Measurements from ENCODE around the gene MEIS1.
"Not testable (repeated sequence)": the region's sequence is repeated elsewhere in the genome, so short reads cannot be mapped to it uniquely, and the experiment has no call there.

Gene MEIS1

DNA sequence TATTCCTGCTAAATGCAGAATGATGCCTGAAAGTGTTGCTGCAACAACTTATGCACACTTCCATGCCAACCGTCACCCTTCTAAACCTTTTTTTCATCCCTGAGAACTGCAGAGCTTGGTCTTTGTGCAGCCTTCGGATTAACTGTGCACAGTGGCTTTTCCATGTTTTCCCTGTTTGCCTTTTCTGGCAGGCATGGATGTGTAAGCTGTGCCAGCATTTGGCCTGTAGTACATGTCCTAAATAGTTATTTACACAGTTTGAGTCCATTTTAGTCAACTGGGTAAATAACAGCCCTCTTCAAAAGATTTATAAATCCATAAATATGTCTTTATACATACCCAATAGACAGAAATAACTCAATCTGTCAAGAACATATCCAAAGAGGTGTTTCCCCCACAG, 31.5 kb downstream of the MEIS1 start:
- no peak for DNase-seq

DNA sequence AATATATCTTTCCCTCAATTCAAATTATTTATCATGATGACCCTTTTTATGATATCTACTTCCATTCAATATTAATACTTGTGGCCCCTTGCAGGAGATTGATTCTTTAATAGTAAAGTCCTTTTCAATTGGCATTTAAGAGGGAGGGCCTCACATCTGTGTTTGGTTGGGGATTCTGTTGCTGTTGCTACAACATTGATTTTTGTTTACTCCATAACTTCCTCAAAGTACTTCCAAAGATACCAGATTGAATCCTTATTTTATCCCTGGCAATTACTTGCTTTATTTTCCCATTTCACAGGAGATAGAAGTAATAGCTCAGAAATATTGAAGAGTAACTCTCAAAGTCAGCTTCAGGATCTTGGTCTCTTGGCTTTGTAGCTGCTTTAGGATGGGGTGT, 32.8 kb downstream of the MEIS1 start:
- no peak for DNase-seq

DNA sequence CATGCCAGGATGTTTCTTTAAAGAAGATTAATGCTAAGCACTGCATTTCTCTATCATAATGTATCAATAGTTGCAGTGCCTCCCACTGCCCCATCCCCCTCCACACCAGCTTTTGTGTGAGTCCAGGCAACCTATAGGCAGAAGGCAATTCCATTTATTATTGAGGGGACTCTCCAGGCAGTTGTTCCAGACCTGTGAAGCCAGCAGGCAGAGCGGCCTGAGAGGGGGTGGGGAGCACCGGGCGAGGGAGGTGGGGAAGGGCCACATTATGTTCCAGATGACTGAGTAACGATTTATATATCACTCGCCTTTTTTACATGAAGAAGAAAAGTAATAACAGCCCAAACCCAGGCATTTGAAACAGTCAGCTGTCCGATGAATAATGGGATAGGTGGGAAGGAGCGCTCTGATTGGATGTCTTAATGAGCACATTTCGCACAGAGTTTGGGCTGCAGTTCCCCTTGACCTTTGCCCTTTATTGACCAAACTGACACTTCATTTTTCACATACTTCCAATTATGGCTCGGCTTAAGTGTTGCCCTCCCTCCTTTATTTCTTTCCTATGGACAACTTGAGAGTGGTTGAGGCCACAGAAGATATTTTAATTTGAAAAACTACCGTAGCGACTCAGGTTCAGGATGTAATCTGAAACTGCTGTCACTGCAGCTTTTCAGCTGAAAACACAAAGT, 34.4 kb downstream of the MEIS1 start:
- no peak for DNase-seq

DNA sequence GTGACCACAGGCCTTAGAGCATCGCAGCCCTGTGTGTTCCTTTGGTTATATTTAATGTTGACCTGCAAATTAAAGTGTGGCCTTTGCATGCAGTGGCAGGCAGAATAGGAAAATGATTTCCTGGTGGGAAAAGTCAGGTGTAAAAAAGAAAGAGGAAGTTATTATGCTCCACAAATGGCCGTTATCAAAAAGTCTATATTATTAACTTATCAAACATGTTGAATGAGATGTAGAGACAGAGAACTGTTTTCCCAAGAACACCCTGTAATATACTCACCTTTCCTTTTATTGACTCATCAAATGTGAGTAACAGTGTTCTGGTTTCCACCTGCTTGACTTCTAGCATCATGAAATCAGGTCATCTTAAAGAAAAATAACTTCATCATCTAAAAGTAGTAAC, 35.3 kb downstream of the MEIS1 start:
- DNase-seq: no peak

DNA sequence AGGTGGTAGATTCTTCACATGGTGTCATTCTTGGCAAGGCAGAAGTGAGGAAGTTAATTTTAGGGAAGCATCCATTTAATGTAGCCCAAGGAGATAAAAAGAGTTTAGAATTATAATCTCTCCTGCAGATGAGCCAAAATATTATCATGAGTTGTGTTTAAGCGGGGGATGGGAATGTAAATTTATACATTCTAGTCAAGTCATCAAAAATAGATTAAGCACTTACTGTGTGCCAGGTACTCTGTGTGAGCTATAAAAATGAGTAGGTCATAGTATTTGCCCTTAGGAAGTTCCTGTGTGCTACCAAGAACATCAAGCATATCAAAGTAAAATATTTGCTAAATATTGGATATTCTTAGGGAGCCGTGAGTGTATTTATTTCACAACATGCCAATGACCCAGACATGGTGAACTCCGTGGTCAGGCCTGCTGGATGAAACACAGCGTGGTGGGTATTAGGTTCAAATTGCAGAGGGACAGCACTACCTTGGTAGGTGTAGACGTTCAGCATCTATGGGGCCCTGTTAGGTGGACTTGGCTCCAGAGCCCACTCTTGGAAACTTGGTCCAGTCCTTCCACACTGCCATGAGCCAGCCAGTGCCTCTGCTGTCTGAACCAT, 37.4 kb downstream of the MEIS1 start:
- no peak for DNase-seq

DNA sequence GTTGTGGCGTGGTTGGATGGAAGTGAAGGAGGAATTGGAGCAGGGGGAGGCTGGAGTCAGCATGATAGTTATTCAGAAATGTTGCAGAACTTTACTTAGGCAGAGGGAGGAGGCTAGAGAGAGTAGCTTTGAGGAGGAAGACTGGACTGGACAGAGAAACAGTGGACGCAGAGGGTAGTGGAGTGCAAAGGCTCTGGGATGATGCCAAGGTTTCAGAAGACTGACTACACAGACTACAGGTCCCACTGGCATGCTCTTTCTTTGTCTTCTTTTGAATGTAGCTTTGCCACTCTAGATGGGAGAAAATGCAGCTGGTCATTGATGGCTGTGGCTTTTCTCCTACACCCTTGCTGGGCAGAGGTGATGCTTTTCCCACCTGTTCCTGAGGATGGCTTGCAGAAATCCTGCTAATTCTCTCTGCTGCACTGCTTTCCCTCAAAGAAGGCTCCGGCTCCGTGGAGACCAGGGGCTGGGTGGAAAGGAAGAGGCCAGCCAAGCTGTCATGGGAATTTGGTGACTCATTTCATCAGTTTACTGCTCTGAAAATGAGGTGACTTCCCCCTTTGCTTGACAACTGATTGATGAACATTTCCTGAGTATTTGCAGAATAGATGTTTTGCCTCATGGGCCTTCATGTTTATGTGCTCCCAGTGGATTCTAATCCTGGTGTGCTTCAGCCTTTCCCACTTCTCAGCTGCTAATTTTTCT, 42.4 kb downstream of the MEIS1 start:
- DNase-seq: no peak

DNA sequence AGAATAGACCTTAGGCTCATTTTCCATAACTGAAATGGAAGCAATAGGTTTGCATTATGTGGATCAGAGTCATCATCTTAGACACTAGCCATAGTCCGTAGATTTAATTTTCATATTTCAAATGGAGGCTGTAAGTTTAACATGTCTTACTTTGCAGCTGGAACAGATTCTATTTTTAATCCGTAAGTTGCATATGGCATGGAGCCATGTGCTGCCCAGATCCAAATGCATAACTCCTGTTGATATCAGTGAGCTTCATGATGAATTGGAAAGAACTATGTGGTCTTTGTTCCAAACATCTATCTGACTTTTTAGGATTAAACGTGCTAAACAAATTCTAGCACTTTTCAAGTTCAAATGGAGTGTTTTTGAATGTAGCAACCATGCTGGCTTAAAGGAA, 43.4 kb downstream of the MEIS1 start:
- DNase-seq: no peak

DNA sequence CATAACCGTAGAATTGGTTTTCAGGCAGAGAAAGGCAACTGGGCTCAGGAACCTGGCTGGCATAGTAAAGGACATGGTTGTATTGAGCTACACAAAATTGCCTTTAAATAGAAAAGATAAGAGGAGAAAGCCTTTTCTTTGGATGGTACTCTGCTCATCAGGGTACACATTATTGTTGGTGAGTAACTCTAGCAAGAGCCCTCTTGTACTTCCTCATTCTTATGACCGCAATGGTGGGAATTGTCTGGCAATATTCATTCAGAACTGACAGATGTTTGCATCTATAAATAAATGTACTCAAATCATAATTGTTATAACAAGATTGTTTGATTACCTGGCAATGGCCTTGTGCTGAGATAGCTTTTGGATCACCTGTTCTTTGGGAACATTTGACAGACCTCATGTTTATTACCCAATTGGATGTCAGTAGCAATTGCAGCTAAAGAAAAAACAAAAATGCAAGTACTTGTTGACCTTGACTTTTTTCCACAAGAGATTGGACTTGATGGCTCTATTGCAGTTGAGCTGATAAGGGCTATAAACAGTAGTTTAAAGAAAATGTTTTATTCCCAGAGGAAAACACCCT, 43.9 kb downstream of the MEIS1 start:
- DNase-seq: no peak

DNA sequence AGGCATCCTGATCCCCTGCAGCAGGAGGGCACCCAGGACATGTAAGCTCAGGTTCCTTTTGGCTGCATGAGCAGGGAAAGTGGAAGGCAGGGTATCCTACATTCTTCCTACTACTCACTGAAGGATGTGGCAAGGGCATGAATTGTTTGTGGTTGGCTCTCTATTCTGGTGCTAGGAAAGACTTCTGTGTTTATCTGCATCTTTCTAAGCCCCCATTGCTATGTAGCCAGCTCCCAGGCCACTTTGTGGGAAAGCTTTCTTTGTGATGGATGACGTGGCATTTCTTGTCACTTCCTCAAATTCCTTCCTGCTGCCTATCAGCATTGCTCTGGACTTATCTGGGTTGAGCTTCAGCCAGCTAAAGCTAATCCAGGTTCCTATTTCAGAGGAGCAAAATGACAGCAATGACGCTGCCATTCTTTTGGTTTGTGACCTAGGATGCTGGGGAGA, 46.2 kb downstream of the MEIS1 start:
- DNase-seq: no peak

DNA sequence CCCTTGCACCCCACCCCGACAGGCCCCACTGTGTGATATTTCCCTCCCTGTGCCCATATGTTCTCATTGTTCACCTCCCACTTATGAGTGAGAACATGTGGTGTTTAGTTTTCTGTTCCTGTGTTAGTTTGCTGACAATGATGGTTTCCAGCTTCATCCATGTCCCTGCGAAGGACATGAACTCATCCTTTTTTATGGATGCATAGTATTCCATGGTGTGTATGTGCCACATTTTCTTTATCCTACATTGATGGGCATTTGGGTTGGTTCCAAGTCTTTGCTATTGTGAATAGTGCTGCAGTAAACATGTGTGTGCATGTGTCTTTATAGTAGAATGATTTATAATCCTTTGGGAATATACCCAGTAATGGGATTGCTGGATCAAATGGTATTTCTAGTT, 50.3 kb downstream of the MEIS1 start:
- DNase-seq: not testable (repeated sequence)

DNA sequence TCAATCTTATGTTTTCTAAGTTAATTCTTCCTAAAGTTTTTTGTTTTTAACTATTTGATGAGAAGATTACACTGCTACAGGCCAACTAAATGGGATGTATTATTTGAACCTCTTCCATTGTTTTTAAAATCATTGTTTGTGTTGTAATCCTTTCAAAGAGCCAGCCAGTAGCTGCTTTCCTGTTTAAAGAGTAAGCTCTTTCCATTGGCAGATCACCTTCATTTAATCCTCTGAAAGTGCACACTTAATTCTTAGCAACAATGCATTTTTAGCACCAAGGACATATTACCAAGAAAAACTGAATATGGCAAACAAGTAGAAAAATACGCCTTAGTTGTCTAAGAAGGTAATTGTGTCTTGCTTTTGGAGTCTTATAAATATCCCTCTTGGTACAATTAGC, 54.0 kb downstream of the MEIS1 start:
- DNase-seq: no peak

DNA sequence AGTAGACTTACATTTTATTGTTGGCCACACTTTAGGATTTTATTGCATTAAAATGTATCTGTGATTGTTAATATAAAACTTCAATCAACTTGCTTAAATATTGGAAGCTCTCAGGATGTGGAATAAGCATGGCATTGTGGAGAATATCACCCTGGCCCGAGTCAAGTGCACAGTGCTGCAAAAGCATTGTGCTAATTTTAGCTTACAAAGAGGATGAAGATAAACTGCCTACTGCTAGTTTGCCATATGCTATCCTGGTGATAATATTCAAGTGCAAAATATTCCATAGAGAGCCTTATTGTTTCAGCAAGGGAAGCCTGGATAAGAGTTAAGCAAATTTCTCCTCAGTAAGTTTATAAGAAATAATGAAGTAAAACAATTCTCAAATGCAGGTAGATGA, 54.5 kb downstream of the MEIS1 start:
- DNase-seq: no peak

DNA sequence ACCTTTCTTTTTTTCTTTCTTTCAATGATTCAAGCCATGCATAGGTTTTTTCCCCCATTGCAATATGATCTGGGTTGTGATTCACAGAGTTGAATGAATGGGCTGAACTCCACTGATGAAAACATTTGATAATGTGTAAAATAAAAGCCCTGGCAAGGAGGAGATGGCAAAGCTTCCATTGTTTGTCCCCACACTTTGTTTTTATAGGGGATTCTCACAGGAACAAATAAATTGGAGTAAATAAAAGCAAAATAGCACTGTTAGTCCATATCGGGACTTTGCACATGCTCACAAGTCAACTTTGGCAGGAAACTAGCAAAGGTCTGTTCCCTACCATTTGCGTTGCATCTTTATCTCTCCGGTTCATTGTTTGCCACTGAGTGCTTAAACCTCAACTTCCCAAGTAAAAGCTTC, 55.7 kb downstream of the MEIS1 start:
- no peak for DNase-seq

DNA sequence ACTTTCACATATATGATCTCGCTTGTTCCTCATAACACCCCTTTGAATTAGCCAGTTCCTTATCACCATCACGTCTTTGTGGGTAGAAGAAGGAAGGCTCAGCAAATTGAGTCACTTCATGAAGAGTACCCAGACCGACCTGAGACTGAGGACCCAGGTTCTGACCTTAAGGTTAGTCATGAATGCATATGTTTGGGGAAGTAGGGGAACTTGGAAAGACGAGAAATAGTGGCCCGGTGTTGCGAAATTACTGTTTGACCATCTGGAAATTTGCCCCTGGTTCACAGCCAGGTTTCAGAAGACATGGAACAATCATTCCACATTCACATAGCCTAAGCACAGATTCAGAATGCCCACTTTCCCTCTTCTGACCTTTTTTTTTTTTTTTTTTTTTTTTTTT, 59.8 kb downstream of the MEIS1 start:
- DNase-seq: no peak

DNA sequence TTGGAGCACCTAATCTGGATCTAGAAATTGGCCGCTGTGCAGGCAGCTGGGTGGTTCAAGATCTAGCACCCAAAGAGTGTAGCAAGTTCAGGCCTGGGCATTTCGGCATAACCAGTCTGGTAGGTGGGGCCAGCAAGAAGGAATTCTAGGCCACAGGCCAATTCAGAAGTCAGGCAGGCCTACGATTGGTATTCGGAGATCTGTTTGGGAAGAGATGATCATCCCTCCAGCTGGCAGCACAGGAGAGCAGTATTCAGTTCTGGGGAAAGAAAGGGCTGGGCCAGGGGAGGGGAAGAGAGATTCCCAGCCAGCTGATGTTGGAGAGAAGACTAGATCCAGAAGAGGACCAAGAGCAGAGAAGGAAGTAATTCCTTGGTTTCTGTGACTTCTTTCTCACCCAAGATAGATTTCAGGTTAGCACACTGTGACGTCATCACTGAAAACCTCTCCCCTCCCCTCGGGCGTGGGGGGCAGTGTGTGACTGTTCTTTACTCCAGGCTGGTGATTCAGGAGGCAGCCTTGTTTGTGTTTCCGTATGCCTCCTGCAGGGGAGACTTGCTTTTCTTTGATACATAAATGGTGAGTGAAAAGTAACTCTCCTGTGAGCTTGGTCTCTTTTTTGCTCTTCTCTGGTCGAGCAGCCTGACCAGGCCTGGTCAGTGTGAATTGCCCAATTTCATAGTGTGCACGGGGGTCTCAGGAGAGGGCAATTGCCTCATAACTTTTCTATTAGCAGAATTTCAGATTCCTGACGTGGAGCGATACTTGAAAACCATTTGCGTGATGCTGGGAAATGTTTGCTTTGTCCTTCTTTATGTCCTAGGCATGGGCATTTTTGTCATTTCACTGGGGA, 61.1 kb downstream of the MEIS1 start:
- peak in 2 of 56 donors; percentile 14 to 35 for DNase-seq

DNA sequence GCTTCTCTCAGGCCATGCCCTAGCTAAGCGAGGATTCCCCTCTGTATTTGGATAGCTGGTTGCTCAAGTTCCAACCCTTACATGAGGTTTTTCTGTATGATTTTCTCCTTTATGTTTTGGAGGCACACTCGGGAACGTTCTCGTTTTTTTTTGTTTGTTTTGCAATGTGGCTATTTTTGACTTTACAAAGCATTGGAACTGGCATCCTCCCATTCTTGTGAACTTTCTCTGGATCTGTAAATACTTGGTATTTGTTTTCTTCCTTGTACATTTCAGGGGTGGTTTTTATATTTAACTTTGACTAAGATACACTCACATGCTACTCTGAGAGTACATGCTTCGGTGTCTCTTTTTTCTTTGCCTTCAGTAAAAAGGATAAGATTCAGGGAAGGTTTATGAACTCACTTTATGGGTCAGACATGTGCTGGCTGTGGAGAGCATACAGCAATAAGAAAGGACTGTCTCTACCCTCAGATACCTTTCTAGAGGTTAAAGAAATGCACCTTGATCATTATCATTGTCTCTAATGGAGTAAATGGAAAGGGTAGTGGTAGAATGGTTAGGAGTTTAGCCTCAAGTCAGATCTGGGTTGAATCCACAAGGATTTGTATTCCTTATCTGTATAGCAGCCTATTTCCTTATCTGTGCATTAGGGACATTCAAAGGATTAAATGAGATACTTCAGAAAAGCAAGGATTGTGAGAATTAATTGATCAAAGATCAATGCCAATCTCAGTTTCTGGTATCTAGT, 61.9 kb downstream of the MEIS1 start:
- DNase-seq: no peak

DNA sequence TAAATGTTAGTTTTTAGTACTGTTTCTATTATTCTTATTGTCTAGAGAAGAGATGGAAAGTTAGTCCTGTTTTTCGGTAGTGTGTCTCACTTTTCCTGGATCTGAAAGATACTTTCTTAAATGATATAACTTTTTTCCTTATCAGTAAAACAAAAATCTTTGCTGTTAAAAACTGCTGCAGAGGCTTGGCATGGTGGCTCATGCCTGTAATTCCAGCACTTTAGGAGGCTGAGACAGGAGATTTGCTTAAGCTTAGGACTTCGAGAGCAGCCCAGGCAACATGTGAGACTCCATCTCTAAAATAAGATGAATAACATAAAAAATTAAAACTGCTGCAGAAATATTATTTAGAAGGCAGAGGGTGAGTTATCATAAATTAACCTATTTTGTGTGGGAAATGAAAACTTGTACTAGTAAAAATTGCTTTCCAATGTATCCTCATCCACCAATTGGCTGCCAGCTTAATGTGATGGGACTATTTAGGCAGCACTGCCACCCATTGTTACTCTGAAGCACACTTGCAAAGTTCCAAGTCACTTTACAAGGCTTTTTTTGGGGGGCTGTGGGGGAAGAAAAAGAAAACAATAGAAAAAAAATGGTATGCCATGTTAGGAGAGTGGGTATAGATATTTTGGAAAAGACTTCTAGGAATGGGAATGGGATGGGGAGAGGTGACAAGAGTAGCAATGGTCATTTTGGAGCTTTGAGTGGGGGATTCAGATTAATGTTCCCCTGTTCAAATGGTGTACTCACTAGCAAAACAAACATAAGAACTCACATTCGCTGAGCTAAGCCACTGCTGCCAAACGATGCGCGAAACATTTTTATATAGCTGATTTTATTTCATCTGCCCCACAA, 62.7 kb downstream of the MEIS1 start:
- DNase-seq: no peak

DNA sequence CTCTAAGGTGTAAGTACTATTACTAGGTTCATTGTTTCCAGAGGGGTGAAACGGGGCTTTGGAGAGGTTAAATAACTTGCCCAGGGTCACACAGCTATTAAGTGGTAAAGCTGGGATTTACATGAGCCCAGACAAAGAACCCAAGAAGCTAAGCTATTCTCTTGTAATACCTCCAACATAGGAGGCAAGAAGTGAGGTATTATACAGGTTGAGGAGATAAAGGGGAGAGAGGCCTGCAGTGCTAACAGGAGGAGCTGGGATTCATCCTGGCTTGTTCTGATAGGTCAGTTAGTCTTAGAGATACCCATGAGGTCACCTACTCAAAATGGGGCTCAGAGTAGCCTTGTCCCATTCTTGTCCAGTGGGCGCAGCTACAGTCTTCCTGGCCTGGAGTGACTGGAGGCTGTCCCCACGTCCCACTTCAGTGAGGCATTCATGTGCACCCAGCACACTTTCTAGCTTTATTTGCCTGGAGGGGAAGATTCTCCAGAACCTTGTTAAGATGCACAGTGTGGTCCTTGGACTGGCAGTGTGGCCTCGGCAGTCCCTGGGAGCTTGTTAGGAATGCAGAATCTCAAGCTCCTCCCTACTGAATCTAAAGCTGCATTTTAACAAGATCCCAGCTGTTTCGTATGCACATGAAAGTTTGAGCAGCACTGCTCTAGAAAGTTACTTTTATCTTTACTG, 63.5 kb downstream of the MEIS1 start:
- no peak for DNase-seq

DNA sequence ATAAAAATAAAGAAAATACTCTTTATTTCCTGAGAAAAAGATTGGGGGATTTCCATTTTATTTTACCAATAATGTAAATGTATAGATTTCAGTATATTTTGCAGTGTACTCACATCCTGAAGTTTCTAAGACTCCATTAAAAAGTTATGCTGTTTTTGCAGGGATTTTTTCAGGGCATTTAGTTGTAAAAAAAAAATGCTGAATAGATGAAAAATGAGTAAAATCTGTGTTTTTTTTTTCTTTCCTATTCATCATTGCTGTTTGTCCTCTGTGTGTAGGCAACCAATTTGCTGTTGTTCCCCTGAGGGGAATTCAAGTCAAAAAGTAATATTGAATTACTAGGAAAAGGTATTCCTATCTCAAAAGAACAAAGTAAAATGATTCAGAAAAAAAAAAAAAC, 66.3 kb downstream of the MEIS1 start:
- DNase-seq: no peak
